Measurements from ENCODE around the gene NEK7. TPM values are rescaled to one million over a fixed set of nuclear protein-coding genes. Genes with fewer than 3 reads are reported as not detected.

The NEK7 gene
- total RNA-seq, 3 donors from 2014 or later: 58.4 to 110 (median 60.3) TPM

- H3K36me3 ChIP-seq (ENCODE audit: low read depth): no peaks in the 10 kb centered on the region
- no peak overlapping the region for H3K4me3 ChIP-seq
- no peaks in the 10 kb centered on the region for H3K4me1 ChIP-seq (ENCODE audit: low read depth)
- no peak for TF ChIP-seq CTCF (IDR thresholded peaks at IDR 0.05)
- intact Hi-C loops (cut with DNase I, micrococcal nuclease): no loop called here
- ATAC-seq: no peak
- no peaks in the 10 kb centered on the region for H3K9me3 ChIP-seq
- no peak for DNase-seq
Observed at GRCh38 chr1:198337886-198338285, 181.1 kb downstream of the NEK7 start.

GRCh38 chr1:198340139-198340538 lies 183.3 kb downstream of the NEK7 start:
- TF ChIP-seq CTCF (IDR thresholded peaks at IDR 0.05): no peak
- H3K36me3 ChIP-seq (ENCODE audit: low read depth): no peaks in the 10 kb centered on the region

DNA sequence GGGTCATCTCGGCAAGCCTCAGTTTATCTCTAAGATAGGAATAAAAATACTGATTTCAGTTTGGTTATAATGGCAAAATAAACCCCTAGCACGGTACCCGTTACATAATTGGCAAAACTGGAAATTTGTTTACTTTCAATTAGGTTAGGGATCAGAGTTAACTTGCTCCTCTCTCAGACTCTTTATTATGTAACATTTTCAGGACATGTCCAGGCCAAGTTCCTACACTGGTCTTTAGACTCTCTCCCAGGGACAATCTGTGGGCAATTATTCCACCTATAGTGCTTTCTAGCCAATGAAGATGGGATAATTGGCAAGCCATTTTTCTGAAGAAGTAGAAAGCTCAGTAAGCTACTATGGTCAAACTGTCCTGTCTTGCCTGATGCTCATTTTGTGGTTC lies 189.4 kb downstream of the NEK7 start:
- H3K36me3 ChIP-seq (ENCODE audit: low read depth): no peaks in the 10 kb centered on the region
- no peak overlapping the region for H3K4me3 ChIP-seq
- no peaks in the 10 kb centered on the region for H3K4me1 ChIP-seq (ENCODE audit: low read depth)
- ATAC-seq: no peak
- H3K9me3 ChIP-seq: no peaks in the 10 kb centered on the region
- intact Hi-C loops (cut with DNase I, micrococcal nuclease): no loop called here
- TF ChIP-seq CTCF (IDR thresholded peaks at IDR 0.05): no peak
- DNase-seq: no peak

More at GRCh38 chr1:198340139-198340538, 183.3 kb downstream of the NEK7 start:
- ATAC-seq (no peak), DNase-seq (no peak)
- no peaks in the 10 kb centered on the region for H3K4me1 ChIP-seq (ENCODE audit: low read depth)
- H3K4me3 ChIP-seq: no peak overlapping the region
- intact Hi-C loops (cut with DNase I, micrococcal nuclease): no loop called here
- no peaks in the 10 kb centered on the region for H3K9me3 ChIP-seq

DNA sequence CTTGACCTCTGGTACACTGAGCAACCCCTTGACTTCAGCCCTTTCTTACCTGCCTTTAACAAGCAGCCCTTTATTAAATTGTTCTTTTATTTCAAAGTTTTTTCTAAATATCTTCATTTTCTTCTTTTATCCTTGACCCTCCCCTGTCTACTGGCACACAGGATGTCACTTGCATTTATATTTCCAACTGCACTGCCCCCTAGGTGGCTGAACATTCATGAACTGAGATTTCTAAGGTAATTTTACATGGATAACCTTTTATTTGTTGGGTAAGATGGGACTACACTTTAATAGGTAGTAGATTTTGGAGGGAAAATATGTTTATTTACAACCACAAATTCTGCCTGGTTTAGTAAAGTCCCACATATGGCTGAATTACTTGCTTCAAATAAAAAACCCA lies 193.7 kb downstream of the NEK7 start:
- no peaks in the 10 kb centered on the region for H3K36me3 ChIP-seq (ENCODE audit: low read depth)
- no peak overlapping the region for H3K4me3 ChIP-seq
- intact Hi-C loops (cut with DNase I, micrococcal nuclease): no loop called here
- DNase-seq (no peak), ATAC-seq (no peak)
- H3K9me3 ChIP-seq: no peaks in the 10 kb centered on the region
- H3K4me1 ChIP-seq (ENCODE audit: low read depth): no peaks in the 10 kb centered on the region
- no peak for TF ChIP-seq CTCF (IDR thresholded peaks at IDR 0.05)

DNA sequence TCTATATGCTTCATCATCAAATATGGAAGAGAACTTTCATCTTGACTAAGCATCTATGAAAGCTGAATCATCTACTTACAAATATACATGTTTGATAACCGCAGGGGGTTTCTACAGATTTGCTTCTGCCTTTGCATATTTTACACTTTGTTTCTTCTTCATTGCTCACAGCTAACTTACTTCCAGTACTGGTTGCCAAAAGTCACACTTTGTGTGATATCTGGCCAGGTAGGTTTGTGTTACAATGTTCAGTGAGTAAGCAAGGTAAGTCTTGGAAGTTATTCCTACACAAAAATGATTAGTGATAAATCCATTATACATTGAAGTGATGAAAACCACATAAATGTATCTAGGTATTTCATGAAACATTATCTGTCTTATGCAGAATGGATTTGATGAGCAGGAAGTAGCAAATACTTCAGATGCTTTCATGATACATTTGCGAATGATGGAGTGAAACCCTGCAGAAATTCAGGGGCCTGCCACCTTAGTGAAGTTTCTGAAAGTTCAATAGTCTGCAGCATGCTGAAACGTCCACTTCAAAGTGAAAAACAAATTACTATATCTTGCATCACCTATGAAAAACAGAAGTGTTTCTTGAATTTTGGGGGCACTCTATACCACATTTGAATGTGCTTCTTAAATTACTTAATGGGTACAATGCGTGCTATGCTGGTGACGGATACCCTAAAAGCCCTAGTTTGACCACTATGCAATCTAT lies 196.3 kb downstream of the NEK7 start:
- Histone ChIP-seq H3K9me3 (no peaks in the 10 kb centered on the region), H3K36me3 (ENCODE audit: low read depth) (no peaks in the 10 kb centered on the region), H3K4me1 (ENCODE audit: low read depth) (no peaks in the 10 kb centered on the region), H3K4me3 (no peak overlapping the region)
- DNase-seq (no peak), ATAC-seq (no peak)
- TF ChIP-seq CTCF (IDR thresholded peaks at IDR 0.05): no peak
- intact Hi-C loops (cut with DNase I, micrococcal nuclease): no loop called here

GRCh38 chr1:198357937-198358336 lies 201.1 kb downstream of the NEK7 start:
- H3K4me1 ChIP-seq (ENCODE audit: low read depth): no peaks in the 10 kb centered on the region
- H3K9me3 ChIP-seq: no peaks in the 10 kb centered on the region
- H3K4me3 ChIP-seq: no peak overlapping the region
- intact Hi-C loops (cut with DNase I, micrococcal nuclease): no loop called here
- DNase-seq (no peak), ATAC-seq (no peak)
- no peaks in the 10 kb centered on the region for H3K36me3 ChIP-seq (ENCODE audit: low read depth)
- TF ChIP-seq CTCF (IDR thresholded peaks at IDR 0.05): no peak
